GM19099 (cell line): ENCODE results near the gene CENPVL2.
"Not testable (repeated sequence)": the region's sequence is repeated elsewhere in the genome, so short reads cannot be mapped to it uniquely, and the experiment has no call there.

Experiments used
- POLR2A ChIP-seq: IDR thresholded peaks from 3 replicates; pipeline ENCODE4 v1.6.1; 2011; ENCODE audit warnings: low read depth; ENCODE audit not compliant: insufficient read length; ENCODE audit errors: extremely low read depth

Gene CENPVL2

GRCh38 chrX:51682720-51683062 is at the start of gene CENPVL2:
Gene CENPVL2 (minus strand): TSS chrX:51682831. CDS start chrX:51682831, 0 bp downstream.
- not testable (repeated sequence) for TF ChIP-seq POLR2A

DNA sequence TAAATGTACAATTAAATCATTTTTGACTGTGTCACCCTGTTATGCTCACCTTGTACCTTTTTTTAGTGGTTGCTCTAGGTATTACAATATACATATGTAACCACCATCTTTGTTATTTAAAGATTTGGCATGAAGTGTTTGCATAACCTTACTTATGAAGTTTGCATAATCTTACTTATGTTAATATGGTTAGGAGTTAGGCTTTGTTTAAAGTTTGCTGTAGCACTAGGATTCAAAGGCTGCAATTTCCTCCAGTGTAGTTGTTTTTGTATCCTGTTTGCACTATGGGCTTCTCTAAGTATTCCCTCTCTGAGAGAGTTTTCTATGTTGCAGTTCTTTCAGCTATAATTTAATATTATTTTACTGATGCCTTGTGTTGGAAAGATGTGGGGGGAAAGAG is 45.6 kb upstream of the CENPVL2 start:
- no peak for TF ChIP-seq POLR2A

GRCh38 chrX:51710277-51711164 is 27.9 kb upstream of the CENPVL2 start, which contains the start of gene CENPVL1:
Gene CENPVL1 (plus strand): TSS chrX:51710512. CDS start chrX:51710512, 0 bp downstream.
- TF ChIP-seq POLR2A = not testable (repeated sequence)

DNA sequence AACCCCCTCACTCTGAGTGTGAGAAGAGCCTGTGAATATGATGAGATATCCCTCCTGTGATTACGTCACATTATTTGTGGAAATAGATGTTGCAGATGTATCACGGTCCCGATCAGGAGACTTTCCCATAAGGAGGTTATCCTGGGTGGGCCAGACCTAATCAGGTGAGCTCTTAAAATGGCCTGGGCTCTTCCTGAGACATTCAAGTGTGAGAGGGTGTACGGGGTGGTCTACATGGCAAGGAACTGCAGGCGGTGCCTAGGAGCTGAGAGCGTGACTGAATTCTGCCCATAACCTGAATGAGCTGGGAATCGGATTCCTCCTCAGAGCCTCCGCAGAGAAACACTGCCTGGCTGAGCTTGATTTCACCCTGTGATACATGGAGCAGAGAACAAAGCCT is 14.8 kb upstream of the CENPVL2 start:
- TF ChIP-seq POLR2A = no peak

GRCh38 chrX:51694254-51694653 is 11.6 kb upstream of the CENPVL2 start:
- no peak for TF ChIP-seq POLR2A

DNA sequence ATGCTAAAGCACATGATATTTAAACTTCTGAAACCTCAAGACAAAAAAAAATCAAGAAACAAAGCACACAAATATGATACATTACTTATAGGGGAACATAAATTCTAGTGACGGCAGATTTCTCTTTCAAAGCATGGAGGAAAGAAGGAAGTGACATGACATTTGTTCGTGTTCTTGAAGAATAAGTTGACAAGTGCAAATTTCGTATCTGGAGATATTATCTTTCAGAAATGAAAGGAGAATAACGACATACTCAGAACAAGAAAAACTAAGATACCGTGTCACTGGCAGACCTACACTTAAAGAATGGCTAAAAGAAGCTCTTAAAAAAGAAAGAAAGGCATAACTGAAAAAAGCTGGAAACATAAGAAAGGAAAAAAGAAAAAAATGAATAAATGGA is 16.6 kb downstream of the CENPVL2 start:
- no peak for TF ChIP-seq POLR2A

- no peak for TF ChIP-seq POLR2A
These were observed 39.3 kb downstream of the CENPVL2 start for GRCh38 chrX:51643377-51643776.

DNA sequence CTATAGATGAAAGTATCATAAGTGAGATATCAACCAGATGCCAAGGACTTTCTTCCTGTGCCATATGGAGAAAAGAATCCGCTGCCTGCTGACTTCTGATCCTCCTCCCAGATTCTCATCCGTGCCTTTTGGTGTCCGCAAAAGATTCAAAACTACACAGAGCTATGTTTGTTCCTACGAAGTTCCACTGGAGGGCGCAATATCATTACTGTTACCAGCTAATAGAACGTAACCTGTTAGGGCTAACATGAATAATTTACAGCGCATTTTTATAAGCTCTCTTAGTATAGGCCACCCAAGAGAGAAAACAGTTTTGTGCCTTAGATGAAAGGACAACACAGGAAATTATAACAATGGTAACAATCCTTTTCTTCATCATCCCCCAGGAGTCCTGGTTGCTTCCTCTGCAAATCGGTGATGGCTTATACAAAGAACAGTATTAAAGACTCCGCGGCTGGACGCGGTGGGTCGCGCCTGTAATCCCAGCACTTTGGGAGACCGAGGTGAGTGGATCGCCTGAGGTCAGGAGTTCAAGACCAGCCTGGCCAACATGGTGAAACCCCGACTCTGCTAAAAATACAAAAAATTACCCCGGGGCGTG is 41.1 kb downstream of the CENPVL2 start:
- TF ChIP-seq POLR2A = no peak
